ENCODE results near the gene SETX.
"Not testable (repeated sequence)": the region's sequence is repeated elsewhere in the genome, so short reads cannot be mapped to it uniquely, and the experiment has no call there.

SETX gene

GRCh38 chr9:132287256-132287760 lies 67.5 kb downstream of the SETX start:
- DNase-seq (ENCODE audit: low read depth in 2 of 3, low spot score in 2 of 3): no peak

DNA sequence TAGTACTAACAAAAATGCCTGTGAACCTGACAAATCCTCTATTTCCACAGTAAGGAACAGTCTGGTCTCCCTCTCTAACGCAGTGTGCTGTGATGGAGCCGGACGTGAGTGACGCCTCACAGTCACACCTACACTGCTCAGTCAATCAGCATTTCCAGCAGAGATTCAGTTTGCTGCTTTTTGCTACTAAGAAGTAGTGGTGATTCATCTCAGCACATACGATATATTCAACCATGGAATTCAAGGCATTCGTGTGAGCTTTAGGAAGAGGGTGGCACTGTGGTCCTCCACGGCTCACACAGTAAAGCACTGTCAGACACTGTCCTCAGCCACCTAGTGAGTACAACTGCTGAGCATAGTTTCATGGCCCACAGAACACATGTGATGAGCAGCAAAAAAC lies 70.9 kb downstream of the SETX start:
- DNase-seq (ENCODE audit: low read depth in 2 of 3, low spot score in 2 of 3): no peak

DNA sequence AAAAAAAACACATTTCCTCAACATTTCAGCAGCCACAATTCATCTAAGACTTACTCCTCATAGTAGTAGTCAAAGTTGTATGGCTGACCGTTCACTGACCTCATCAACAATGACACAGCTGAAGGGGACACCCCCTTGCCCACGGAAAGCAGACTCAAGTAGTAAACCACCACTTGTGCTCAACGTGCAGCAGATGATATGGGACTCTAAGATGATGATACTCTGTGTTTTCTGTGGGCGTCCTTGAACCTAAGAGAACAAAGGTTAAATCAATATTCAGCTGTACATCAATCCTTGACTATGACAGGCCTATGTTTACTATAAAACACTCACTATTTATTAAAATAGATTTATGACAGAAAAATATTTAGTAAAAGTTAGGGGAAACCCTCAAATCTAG lies 71.6 kb downstream of the SETX start:
- no peak for DNase-seq (ENCODE audit: low read depth in 2 of 3, low spot score in 2 of 3)

- DNase-seq (ENCODE audit: low read depth in 2 of 3, low spot score in 2 of 3): no peak
These were observed 79.9 kb downstream of the SETX start for GRCh38 chr9:132274861-132275260.

DNA sequence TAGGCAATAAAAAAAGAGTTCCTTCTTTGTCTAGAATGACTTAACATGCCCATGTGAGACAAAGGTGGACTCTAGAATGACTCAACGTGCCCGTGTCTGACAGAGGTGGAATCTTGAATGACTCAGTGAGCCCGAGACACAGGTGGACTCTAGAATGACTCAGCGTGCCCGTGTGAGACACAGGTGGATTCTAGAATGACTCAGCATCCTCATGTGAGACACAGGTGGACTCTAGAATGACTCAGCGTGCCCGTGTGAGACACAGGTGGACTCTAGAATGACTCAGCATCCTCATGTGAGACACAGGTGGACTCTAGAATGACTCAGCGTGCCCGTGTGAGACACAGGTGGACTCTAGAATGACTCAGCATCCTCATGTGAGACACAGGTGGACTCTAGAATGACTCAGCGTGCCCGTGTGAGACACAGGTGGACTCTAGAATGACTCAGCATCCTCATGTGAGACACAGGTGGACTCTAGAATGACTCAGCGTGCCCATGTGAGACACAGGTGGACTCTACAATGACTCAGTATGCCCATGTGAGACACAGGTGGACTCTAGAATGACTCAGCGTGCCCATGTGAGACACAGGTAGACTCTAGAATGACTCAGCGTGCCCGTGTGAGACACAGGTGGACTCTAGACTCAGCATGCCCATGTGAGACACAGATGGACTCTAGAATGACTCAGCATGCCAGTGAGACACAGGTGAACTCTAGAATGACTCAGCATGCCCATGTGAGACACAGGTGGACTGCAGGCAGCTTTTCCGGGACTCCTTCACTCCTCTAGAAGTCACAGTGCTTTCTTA lies 84.9 kb downstream of the SETX start:
- DNase-seq (ENCODE audit: low read depth in 2 of 3, low spot score in 2 of 3): not testable (repeated sequence)

DNA sequence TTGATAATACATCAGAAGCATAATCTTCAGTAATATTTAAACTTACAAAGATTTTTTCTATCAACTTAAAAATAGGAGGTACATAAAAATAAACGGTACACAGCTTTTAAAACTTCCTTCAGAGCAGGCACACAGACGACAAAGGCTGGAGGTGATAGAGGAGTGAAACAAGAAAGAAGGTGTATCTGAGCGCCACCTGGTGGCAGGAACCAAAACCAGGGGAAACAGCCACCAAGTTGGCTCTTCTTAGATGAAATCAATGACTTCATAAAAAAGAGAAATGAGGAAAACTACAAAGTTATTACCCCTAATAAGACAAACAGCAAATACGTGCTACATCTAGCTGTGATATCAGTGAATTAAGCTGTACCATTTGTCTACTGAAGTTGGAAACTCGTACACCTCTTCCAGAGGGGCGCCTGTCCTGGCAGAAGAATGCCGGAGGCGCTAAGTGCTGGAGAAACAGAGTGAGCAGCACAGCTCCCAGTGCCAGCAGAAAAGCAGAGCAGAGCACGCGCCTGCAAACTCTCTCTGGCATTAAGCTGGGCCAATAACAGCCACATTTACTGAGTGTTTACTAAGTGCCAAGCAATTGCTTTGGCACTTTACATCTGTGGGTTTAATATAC lies 85.9 kb downstream of the SETX start:
- peak; percentile 28 to 55 (median 41) for DNase-seq (ENCODE audit: low read depth in 2 of 3, low spot score in 2 of 3)

DNA sequence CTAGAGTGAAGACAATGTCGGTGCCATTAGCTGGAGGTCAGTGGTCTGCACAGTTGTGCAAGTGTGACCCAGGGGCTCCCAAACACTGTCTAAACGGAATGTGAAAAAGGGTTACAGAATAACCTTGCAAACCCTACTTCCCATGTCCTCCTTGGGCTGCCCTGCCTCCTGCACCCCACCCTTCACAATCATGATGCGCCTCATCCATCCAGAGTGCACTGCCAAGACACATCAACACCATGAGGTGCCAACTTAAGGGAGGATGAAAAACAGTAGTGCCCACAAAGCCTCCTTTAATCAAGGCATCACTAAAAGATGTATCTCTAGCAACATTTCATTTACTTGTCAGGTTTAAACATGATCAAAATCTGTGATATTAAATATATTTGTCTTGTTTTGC lies 87.1 kb downstream of the SETX start:
- no peak for DNase-seq (ENCODE audit: low read depth in 2 of 3, low spot score in 2 of 3)

DNA sequence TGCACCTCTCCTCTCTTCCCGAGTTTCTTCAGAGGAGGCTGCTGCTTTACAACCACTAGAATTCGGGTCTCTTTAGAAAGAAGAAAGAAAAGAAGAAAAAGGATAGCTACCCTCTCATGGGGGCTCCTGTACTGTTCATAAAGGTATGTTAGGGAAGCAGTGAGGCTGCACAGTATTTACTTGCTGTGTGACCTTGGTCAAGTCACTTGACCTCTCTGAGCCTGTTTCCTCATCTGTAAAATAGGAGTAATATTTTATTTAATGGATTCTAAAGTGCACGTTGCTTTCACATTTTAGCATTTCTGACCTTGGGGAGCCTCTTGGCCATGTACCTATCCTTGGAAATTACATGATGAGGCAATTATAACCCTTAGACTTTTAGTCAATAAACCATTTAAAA lies 88.8 kb downstream of the SETX start:
- no peak for DNase-seq (ENCODE audit: low read depth in 2 of 3, low spot score in 2 of 3)

DNA sequence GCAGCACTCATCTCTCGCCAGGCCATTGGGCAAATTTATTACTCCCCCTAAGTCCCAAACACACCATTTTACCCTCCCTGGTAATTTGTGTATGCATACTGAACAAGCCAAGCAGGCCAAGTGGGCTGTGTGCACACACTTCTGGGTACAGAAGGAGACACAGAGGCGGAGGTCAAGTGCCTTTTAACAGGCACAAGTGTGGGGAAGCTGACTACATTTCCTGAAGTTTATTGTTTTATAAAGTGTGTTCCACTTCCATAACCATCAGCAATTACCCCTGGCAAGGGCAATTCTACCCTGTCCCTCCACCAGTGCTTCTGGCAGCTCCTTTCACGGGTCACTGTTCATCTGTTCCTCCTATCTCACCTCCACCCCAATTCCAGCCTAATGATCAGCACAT lies 93.9 kb downstream of the SETX start:
- no peak for DNase-seq (ENCODE audit: low read depth in 2 of 3, low spot score in 2 of 3)

DNA sequence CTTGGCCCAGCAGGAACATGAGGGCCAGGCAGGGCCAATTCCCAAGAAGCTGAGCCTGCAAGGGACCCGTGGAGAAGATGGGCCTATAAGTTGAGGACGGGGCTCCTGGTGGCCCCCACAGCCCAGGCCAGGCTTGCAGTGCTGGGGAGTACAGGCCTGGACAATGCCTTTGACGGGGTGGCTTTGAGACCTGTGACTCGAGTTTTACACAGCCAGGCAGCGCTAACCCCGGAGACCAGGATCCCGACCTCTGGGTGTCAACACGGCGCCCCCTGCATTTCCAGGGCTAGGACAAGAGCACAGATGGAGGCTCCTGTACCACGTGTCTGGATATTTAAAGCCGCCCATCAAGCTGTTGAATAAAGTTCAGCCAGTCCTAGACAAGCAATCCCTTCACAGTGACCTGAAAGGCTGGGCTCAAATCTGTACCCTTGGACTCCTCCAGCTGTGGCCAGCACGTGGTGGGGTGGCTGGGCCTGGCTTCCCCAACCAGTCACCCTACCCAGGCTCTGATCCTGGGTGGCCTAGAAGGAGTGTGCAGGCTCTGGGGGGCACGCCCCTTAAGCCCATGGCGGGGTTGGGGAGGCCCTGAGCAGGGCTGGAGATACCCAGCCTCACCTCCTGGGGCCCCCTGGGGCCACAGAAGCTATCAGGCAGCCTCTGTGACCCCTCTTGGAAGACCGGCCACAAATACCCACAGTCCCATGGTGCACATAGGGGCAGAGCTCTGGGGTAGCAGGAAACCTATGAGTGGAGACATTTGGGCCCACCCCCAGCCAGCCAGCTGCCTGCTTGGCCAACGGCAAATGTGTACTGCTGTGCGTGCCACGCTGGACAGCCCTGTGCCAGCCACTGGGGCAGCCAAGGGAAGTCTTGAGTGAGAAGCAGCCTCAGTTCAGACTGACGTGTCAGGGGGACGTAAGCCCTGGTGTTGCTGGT lies 104.2 kb downstream of the SETX start:
- DNase-seq (ENCODE audit: low read depth in 2 of 3, low spot score in 2 of 3): no peak

DNA sequence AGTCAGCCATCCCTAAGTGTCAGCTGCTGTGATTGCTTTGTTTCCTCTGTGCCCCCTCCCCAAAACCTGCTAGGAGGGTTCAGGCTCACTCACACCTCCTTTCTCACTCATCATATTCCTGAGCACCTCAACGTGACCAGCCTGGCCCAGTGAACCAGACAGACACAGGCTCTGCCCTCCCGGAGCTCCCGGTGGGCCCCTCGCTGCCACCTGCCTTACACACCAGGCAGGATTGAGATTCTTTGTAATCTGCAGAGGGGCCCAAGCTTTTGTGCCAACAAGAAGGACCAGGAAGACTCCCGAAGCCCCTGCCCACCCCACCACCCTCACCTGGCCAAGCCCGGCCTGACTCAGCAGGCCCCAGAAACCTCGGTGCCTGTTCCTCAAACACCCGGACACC lies 105.1 kb downstream of the SETX start:
- DNase-seq (ENCODE audit: low read depth in 2 of 3, low spot score in 2 of 3): no peak

- no peak for DNase-seq (ENCODE audit: low read depth in 2 of 3, low spot score in 2 of 3)
These were observed 105.7 kb downstream of the SETX start for GRCh38 chr9:132249123-132249522.

DNA sequence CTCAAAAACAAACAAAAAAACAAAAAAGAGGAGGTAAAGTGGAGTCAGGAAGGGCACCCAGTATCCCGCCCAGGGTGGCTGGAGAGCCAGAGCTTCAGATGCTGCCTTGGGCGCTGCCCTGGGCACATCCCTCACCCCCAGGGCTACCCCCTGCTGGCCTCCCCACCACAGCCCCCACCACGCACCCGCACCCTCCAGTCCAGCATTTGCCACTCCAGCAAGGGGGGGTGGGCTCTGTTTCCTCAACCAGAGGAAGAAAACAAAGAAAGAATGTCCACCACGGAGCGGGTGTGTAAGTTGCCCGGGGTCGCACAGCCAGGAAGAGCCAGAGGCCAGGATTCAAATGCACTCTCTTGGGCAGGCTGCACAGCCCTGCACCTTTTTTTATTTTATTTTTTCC lies 106.8 kb downstream of the SETX start:
- DNase-seq (ENCODE audit: low read depth in 2 of 3, low spot score in 2 of 3): no peak

DNA sequence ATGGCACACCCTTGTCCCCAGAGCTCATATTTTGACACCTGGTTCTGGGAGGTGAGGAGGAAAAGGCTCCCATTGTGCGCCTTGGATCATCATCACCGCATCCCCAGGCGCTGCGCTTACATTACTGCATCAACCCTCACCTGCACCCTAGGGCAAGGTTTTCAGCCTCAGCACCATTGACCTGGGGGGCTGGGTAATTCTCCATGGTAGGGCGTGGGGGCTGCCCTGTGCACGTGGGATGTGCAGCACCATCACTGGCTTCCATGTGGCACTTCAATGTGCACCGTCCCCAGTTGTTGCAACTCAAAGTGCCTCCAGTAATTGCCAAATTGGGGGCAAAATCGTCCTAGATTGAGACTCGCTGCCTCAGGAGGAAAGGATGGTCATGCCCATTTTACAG lies 109.3 kb downstream of the SETX start:
- DNase-seq (ENCODE audit: low read depth in 2 of 3, low spot score in 2 of 3): no peak

GRCh38 chr9:132244582-132245455 lies 110.0 kb downstream of the SETX start:
- no peak for DNase-seq (ENCODE audit: low read depth in 2 of 3, low spot score in 2 of 3)

GRCh38 chr9:132243156-132244074 lies 111.4 kb downstream of the SETX start:
- no peak for DNase-seq (ENCODE audit: low read depth in 2 of 3, low spot score in 2 of 3)

- DNase-seq (ENCODE audit: low read depth in 2 of 3, low spot score in 2 of 3): no peak
These were observed 112.1 kb downstream of the SETX start for GRCh38 chr9:132242621-132243155.

GRCh38 chr9:132241840-132242620 lies 112.8 kb downstream of the SETX start:
- DNase-seq (ENCODE audit: low read depth in 2 of 3, low spot score in 2 of 3): no peak

DNA sequence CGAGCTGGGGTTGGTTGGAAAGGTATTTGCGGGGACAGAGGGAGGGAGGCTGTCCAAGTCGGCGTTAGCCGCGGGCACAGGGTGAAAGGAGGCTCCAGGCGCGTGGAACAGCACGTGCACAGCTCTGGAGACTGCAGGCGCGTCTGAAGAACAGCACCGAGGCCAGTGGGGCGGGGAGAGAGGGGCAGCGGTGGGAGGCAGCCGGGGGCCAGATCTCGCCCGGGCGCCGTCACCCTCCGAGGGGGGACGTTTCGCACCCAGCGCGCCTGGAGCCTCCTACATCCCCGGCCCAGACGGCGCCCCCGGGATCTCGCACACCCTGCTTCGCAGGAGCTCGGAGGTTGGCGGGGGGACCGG lies 113.3 kb downstream of the SETX start:
- no peak for DNase-seq (ENCODE audit: low read depth in 2 of 3, low spot score in 2 of 3)
